GM19467 (cell line): ENCODE results near the gene ZNF485.
"Not testable (repeated sequence)": the region's sequence is repeated elsewhere in the genome, so short reads cannot be mapped to it uniquely, and the experiment has no call there.

ENCODE experiments used
- ATAC-seq: cut with Tn5 transposase; IDR thresholded peaks from one replicate; pipeline ENCODE4 v1.9.1; 2021; ENCODE audit warnings: mild to moderate bottlenecking, moderate library complexity; ENCODE audit not compliant: unreplicated experiment

Gene ZNF485

DNA sequence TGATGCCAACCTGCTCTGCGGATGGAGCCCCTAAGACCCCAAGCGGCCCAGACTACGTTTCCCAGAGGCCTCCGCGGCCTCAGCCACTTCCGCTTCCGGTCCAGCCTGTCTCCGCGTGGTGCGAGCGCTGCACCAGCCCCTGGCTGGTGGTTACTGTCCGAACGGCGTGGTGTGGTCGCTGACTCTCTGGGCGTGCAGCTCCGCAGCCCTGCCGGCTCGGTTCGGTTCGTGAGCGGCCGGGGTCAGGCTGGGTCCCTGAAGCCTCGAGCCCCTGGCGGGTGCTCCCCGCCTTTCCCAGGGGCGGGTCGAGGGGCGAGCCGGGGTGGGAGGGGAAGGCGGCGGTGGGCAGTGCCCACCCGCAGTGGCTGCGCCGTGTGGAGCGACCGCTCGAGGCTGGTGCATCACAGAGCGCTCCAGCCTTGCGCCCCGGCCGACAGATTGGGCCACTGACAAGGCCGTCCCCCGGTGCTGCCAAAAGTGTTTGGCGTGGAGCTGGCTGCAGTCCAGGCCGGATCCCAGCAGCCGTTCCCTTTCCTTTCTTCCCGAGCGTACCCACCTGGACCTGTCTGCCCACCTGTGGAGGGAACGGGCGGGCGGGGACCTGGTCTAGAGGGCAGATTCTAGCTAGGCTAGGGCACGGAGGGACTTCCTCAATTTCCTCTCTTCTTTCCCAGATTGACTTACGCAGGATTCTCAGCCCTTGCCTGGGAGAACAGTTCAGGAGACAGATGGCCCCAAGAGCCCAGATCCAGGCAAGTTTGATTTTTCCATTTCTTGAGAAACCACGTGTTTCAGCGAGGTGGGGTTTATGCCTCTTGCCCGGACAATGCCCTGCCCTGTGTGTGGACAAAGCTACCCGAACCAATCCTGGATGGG is at the start of gene ZNF485:
TSS of gene ZNF485 (plus strand) at position 116 of the 876 bp plus-strand sequence. CDS start at position 729, 613 bp downstream.
- peak; percentile 98 for ATAC-seq

DNA sequence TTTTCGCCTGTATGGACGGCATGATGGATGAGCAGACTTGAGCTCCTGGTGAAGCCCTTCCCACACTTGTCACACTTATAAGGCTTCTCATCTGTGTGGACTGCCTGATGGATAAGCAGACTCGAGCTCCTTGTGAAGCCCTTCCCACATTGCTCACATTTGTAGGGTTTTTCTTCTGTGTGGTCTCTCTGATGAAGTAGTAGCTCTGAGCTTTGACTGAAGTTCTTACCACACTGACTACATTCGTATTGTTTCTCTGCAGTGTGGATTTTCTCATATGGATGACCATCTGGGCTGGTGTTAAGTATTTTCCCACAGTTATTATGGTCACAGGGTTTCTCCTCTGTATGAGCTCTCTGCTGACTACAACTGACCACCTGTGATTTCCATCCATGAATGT is 49.0 kb upstream of the ZNF485 start:
- ATAC-seq = no peak

DNA sequence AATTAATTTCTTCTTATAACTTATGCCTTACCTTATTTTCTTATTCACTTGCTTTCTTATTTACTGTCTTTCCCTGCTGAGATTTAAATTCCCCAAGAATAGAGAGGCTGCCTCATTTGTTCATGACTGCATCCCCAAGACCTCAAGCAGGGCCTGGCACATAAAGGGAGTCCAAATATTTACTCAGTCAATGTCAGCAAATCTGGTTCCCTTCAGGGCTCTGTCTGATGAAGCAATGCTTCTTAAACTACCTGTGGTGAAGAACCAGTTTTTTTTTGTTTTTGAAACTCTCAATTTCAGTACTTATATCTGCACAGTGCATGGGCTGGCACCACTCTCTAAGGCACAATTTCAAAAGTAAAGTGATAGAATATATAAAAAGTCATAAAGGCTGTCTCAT is 36.6 kb upstream of the ZNF485 start:
- no peak for ATAC-seq

DNA sequence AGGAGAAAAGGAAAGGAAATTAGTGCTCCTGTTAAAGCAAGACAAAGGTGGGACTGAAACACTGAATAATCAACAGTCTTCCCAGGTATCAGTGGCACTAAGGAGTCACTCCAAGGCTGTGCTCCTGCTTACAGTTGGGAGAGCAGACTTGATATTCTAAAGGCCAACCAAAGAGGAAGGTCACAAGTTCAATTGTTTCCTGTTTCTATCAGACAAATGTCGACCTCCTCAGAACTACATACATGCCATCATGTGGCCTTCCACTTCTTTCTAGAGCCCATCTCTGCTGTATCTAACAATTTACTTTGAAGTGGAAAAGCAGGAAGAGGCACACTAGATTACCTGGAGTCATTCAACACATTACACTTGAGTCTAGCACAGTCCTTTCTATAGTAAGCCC is 35.3 kb upstream of the ZNF485 start:
- ATAC-seq = no peak

DNA sequence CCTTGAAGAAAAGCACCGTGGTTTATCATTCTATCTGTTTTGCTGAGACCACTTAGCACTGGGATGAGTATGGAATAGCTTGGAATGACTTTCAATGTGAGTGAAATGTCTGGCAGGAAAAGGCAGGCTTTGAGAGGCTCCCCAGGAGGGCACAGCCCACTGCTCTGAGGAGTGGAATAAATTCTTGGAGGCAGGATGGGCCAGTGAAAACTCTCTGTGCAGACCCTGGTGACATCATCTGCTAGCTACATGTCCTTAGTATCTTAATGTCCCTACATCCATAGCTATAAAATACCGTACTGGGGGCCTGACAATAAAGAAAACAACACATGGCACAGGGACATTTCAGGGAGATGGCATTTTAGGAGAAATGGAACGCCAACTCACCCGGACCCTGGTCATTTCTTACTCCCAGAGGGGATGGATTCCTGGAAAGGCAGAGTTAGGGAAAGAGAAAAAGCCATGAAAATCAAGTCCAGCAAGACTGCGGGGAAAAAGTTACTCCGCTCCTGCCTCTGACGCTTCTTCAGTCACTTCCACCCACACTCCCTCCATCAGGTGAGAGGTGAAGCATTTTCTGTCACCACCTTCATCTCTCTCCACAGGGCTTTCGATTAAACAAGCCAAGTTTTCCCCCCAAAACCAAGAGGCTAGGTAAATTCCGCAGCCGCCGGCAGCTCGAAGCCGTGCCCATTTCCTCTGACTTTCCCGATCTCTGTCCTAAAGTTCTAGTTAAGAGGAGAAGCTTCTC is 32.8 kb upstream of the ZNF485 start:
- ATAC-seq = no peak

DNA sequence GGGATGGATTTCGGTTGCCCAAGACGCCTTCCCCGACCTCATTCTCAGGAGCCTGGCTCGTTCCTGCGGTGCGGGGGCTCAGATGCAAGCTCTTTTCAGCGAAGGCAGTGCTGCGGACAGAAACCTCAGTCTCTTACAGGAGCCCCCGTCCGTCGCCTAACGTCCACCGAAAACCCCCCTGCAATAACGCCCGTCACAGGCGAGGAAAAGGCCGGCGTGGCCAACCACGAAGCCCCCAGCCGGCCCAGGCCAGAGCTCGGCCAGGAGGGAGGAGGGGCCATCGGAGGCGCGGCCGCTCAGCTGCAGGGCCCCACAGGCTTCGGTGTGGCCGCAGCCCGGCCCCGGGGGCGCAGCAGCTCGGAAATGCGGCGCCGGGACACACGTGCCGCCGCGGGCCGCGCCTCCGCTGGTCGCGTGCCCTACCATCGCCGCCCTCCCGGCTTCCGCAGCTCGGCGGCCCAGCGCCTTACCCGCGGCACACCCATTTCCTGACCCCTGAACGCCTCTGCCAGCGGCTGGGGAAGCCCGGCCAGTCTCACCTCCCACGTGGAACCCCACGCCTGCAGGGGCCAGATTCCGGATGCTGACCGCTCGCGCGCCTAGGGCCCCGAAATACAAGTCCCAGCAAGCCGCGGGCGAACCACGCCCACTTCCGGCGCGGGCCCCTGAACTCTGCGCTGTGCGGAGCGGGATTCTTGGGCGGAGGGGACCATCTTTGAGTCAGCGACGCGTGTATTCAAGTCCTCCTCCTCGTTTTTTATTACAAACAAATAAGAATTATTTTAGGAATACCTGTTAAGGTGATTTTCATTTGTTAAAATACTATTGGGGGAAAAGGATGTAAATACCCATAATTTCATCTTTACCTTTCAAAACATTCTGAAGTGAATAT is 32.0 kb upstream of the ZNF485 start, which contains the start of gene ZNF239:
TSS of gene ZNF239 (minus strand) at position 616 of the 892 bp plus-strand sequence. CDS start 16,537 bp downstream, outside the sequence.
- peak; percentile 94 for ATAC-seq

DNA sequence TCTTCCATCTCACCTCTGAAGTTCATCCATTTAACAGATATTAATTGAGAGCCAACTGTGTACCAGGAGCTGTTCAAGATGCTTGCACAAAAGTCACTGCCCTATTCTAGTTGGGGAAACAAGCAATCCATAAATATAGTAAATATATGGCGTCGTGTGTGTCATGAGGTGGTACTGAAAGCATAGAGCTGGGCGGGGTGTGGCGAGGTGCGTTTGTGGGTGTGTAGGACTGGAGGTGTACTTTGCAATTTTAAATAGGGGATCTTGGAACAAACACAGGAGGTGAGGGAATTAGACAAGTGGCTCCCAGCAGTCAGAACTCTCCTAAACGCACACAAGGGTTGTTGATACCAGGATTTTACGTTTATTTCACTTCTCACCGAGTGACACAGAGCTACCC is 31.3 kb upstream of the ZNF485 start:
- ATAC-seq = no peak

DNA sequence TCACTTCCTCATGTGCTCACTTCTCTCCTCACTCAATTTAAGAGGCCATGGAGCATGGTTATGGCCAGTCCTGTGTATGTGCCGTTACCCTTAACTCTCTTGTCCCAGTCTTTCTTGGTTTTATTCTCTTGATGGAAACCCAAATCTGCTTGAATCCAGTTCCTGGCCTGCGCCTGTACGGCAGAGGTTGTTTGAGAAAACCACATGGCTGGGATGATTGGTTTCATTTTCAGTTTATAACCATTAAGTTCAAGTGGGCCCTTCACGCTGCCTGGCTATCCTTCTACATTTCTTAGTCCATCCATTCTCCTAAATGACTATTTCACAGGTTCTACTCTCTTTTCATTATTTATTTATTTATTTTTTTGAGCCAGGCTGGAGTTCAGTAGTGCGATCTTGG is 30.2 kb upstream of the ZNF485 start:
- no peak for ATAC-seq

DNA sequence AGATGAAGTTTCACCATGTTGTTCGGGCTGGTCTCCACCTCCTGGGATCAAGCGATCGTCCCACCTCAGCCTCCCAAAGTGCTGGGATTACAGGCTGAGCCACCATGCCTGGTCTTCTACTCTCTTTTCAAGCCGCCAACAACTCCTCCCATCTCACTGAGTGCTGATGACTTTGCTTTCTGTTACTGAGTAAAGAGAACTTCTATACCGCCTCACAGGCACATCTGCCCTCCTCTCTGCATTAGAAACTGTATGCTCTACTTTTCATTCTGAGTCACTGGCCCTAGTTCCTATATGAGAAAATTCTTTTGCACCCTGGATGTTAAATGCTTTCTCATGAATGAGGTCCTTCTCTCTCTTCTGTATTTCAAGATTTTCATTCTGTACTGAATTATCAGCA is 29.7 kb upstream of the ZNF485 start:
- no peak for ATAC-seq

DNA sequence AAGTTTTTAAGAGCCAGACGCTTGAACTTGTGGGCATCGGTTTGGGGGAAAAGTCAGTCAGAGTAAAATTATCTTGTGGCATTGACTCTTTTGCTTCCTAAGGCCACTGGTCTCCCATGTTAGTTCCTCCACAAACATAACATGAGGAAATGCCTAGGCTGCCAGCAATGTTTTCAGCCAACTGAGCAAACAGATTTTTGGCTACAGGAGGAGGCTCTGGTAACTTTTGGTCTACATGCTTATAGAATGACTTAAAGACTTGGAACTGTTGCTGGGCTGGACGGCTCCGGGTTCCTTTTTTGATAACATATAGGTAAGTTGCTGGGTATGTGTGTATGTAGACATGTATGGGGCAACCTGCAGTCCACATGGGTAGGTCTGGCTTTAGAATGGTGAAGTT is 22.2 kb upstream of the ZNF485 start:
- no peak for ATAC-seq

DNA sequence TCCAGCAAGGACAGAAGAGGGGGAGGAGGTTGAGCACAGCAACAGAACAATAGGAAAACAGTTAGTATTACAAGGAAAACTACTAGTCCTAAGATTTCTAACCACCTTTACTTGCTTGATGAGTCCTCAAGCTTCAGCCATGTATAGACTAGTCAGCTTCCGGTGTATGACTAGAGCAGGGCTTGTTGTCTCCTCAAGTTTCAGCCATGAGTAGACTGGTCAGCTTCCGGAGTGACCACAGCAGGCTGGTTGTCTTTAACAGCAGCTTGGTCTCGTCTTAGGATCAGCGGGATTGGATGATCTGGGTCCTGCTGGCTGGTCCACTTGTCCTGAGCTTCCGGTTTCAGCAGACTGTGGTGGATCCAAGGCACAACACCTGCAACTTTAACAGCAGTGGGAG is 21.2 kb upstream of the ZNF485 start:
- no peak for ATAC-seq

DNA sequence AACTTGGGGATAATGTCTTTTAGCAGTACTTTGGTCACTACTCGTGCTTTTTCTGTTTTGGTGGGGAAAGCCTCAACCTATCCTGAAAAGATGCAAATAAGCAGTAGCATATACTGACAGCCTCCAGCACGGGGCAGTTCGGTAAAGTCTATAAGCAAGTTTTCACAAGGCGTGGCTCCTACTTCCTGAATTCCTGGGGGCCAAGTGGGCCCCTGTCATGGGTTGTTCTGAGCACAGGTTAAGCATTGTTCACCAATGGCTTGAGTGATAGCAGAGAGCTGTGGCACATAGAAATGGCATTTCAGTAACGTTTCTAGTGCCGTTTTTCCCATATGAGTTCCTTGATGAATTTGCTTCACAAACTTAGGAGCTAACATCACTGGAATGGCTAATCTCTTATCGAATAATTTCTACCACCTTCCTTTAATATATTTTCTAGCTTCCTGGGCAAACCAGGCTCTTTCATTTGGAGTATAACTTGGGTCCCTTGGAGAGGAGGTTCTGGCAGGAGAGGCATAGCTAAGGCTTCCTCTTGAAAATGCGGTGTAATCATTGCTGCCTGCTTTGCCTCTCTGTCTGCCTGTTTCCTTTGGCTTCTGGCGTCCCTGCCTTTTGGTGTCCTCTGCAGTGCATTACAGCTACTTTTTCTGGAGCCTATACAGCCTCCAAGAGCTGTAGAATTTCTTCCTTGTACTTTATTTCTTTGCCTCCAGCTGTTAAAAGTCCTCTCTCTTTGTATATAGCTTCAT is 20.1 kb upstream of the ZNF485 start:
- ATAC-seq = no peak

DNA sequence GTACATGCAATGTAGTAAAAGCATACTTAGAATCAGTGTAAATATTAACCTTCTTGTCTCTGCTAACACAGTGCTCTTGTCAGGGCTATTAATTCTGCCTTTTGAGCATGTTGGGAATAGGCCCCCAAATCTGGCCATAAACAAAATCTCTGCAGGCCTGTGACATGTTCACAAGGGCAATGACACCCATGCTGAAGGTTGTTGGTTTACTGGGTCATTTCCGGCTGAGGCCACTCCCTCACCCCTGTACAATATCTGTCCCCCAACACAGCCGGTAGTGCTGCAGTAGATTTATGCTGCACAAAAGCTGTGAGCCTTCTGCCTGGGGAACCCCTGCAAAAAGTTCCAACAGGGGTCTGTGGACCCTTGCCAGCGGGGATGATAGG is 19.5 kb upstream of the ZNF485 start:
- not testable (repeated sequence) for ATAC-seq

DNA sequence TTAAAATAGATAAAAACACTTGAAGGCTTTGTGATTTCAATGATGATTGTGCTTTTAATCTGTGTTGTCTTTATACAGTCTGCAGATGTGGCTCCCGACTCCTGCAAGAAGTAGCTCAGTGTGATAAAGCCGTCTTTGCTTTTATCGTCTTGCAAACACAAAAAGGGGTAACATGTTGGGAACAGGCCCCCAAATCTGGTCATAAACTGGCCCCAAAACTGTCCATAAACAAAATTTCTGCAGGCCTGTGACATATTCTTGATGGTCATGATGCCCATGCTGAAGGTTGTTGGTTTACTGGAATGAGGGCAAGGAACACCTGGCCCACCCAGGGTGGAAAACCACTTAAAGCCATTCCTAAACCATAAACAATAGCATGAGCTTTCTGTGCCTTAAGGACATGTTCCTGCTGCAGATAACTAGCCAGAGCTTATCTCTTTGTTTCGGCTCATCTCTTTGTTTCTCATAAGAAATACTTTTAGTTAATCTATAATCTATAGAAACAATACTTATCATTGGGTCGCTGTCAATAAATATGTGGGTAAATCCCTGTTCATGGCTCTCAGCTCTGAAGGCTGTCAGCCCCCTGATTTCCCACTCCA is 14.8 kb upstream of the ZNF485 start:
- no peak for ATAC-seq

DNA sequence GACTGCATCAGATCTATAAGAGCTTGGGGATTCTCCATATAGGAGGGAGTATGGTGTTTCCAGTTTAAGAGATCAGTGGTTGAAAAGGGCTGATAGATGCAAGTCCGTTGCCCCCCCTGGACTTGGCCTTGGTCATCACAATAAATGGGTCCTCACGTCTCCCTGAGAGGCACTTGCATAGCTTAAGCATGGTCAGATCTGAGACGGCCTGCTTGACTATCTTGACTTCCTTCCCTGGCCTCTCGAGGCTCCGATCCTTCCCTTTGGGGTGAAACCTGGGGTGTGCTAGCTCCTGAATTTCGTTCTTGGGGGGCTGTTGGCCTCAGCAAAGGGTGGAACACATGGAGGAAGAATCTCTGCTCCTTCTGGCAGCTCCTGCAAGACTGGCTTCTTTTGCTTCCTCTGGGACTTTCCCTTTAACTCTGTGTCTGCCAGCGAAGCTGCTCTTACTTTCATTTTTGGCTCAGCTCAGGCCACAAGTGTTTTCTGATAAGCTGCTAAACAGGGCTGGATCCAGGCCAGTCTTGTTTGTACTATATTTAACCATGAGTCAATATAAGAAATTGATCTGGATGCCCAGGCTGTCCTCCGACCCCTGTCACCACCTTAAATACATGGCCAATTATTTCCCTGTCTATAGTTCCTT is 11.2 kb upstream of the ZNF485 start:
- ATAC-seq = peak; percentile 88

DNA sequence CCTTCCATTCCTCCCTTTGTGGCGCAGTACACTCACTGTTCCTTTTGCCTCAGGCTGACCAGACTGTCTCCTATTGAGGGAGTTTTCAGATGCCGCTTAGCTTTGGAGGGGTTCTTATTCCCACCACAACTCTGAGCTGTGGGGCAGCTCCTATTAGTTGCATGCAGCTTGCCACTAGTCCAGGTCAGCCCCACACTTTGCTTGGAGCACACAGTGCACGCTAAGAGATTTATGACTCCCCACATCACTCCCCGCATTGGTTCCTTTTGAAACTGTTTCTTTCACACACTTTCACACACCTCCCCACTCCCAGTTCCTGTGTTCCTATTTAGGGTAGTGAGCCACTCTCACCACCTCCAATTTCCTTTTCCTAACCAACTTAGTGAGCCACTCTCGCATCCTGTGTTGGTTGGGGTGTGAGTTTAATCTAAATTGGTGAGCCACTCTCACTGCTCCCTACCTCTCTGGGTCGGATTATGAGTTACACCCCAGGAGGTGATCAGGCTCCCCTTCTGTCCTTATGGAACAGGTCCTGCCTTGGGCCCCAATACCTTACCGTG is 10.4 kb upstream of the ZNF485 start:
- ATAC-seq = peak; percentile 51

DNA sequence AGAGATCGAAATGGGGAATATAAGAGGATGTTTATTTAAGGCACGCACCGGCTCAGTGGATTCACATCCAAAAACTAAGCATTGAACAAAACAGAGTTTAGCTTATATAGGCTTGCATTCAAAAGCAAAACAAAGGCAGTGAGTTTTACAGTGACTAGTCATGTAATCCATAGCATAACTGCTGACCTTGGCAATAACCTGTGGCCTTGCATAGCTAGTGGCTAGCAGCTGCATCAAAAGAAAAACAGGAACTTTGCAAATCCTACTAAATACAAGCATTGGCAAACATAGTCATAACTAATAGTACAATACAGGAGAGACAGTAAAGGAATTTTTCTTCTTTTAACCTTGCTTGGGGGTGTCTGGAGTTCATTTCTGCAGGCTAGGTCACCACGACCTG is 9.7 kb upstream of the ZNF485 start:
- no peak for ATAC-seq

DNA sequence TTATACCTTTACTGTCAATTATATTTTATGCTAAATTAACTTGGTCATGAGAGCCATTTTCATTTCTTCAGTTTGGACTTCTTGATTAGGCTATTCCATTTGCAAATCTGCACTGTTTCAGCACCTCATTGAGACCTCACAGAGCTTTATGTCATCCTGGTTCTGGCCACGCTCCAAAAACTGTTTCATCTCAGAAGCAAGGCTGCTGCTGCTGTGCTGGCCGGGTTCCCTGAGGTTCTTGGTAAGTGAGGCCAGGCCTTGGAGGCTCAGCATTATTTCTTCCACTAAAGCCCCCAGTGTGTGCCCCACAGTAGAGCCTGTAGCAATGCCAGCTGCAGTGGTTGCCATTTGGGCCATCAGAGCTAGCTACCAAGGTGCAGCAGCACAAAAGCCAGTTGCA is 7.8 kb upstream of the ZNF485 start:
- ATAC-seq = no peak

DNA sequence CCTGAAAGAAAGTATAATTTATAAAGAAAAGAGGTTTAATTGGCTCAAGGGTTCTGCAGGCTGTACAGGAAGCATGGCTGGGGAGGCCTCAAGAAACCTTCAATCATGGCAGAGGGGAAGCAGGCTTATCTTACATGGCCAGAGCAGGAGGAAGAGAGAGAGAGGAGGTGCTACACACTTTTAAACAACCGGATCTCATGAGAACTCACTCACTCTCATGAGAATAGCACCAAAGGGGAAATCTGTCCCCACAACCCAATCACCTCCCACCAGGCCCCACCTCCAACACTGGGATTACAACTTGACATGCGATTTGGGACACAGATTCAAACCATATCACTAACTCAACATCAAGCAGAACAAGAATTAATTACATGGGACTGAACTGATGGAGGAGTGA is 6.9 kb upstream of the ZNF485 start:
- ATAC-seq = no peak
